GM23338 (cell line): ENCODE data around the gene FUT1. TPM values are rescaled to one million over a fixed set of nuclear protein-coding genes. Genes with fewer than 3 reads are reported as not detected.

Experiments
- ATAC-seq: fragments of 200-7000 bp; cut with Tn5 transposase; 3 replicates; pipeline ENCODE4 v1.9.1; 2020
- DNase-seq: peaks from one replicate; pipeline ENCODE4 v3.0.0-alpha.2; 2015; ENCODE audit warnings: low spot score
- H2AFZ ChIP-seq: fragments of 200-600 bp; sonication (generic); 2 replicates; pipeline ENCODE4 v1.8.0; 2016; ENCODE audit warnings: antibody characterized with exemption, mild to moderate bottlenecking, moderate library complexity
- H3F3A ChIP-seq: fragments of 200-600 bp; sonication (generic); replicated peaks from 2 replicates; pipeline ENCODE4 v1.8.0; 2017; ENCODE audit warnings: antibody characterized with exemption, mixed run types, low read depth
- H3K27ac ChIP-seq: fragments of 200-600 bp; sonication (generic); 2 replicates; pipeline ENCODE4 v1.6.1; 2016; ENCODE audit warnings: low read depth
- H3K27me3 ChIP-seq: fragments of 200-600 bp; sonication (generic); 2 replicates; pipeline ENCODE4 v1.8.0; 2016; ENCODE audit warnings: mild to moderate bottlenecking, mixed run types, moderate library complexity; ENCODE audit not compliant: insufficient read depth
- H3K36me3 ChIP-seq: fragments of 200-600 bp; sonication (generic); 2 replicates; pipeline ENCODE4 v1.8.0; 2016; ENCODE audit warnings: mild to moderate bottlenecking; ENCODE audit not compliant: insufficient read depth
- H3K4me1 ChIP-seq: fragments of 200-600 bp; sonication (generic); 2 replicates; pipeline ENCODE4 v1.8.0; 2016; ENCODE audit warnings: mild to moderate bottlenecking, moderate library complexity; ENCODE audit not compliant: insufficient read depth
- H3K4me2 ChIP-seq: fragments of 200-600 bp; sonication (generic); 2 replicates; pipeline ENCODE4 v1.7.1; 2017; ENCODE audit warnings: mixed run types
- H3K4me3 ChIP-seq: fragments of 200-600 bp; sonication (generic); 2 replicates; pipeline ENCODE4 v1.6.1; 2016; ENCODE audit warnings: mixed run types
- H3K79me2 ChIP-seq: fragments of 200-600 bp; sonication (generic); replicated peaks from 2 replicates; pipeline ENCODE4 v1.8.0; 2017; ENCODE audit warnings: mild to moderate bottlenecking; ENCODE audit not compliant: insufficient read depth
- H3K9me2 ChIP-seq: fragments of 200-600 bp; sonication (generic); 2 replicates; pipeline ENCODE4 v1.8.0; 2017; ENCODE audit not compliant: insufficient read depth
- H4K20me1 ChIP-seq: fragments of 200-600 bp; sonication (generic); replicated peaks from 2 replicates; pipeline ENCODE4 v1.8.0; 2017; ENCODE audit warnings: mild to moderate bottlenecking; ENCODE audit not compliant: insufficient read depth
- H3K27ac Mint-ChIP-seq: 2 replicates; pipeline ENCODE4 v1.8.0; 2020; ENCODE audit warnings: inconsistent platforms, mild to moderate bottlenecking, moderate library complexity, mixed read lengths
- H3K27me3 Mint-ChIP-seq: 3 replicates; pipeline ENCODE4 v1.8.0; 2022; ENCODE audit warnings: low read depth, mild to moderate bottlenecking, moderate library complexity, mixed read lengths, inconsistent platforms; ENCODE audit not compliant: insufficient read depth, poor library complexity
- H3K36me3 Mint-ChIP-seq: 3 replicates; pipeline ENCODE4 v1.8.0; 2021; ENCODE audit warnings: low read depth, mild to moderate bottlenecking, inconsistent platforms, moderate library complexity, mixed read lengths
- H3K4me1 Mint-ChIP-seq: 3 replicates; pipeline ENCODE4 v1.8.0; 2020; ENCODE audit warnings: mild to moderate bottlenecking, inconsistent platforms, mixed read lengths
- H3K4me3 Mint-ChIP-seq: 3 replicates; pipeline ENCODE4 v1.8.0; 2021; ENCODE audit warnings: moderate library complexity, mild to moderate bottlenecking, inconsistent platforms, mixed read lengths
- H3K9me3 Mint-ChIP-seq: 3 replicates; pipeline ENCODE4 v1.8.0; 2020; ENCODE audit warnings: moderate library complexity, mild to moderate bottlenecking, inconsistent platforms, mixed read lengths
- ETS1 ChIP-seq: IDR thresholded peaks from 2 replicates; pipeline ENCODE4 v1.6.1; 2016; ENCODE audit warnings: antibody characterized with exemption
- POLR2AphosphoS5 ChIP-seq: IDR thresholded peaks from 2 replicates; pipeline ENCODE4 v1.6.1; 2016; ENCODE audit warnings: antibody characterized with exemption, low read depth
- REST ChIP-seq: IDR thresholded peaks from one replicate; pipeline ENCODE4 v1.6.1; 2018; ENCODE audit warnings: antibody characterized with exemption; ENCODE audit not compliant: unreplicated experiment
- STAT1 ChIP-seq: IDR thresholded peaks from one replicate; pipeline ENCODE4 v1.6.1; 2016; ENCODE audit warnings: antibody characterized with exemption; ENCODE audit not compliant: unreplicated experiment
- ZNF114 ChIP-seq: fragments of 250-450 bp; sonication (Bioruptor Pico); IDR thresholded peaks from 2 replicates; pipeline ENCODE4 v1.5.0; 2020; ENCODE audit warnings: mild to moderate bottlenecking, moderate library complexity
- ZNF462 ChIP-seq: fragments of 250-450 bp; sonication (Bioruptor Pico); IDR thresholded peaks from 2 replicates; pipeline ENCODE4 v1.5.0; 2020; ENCODE audit warnings: mild to moderate bottlenecking, moderate library complexity
- polyA plus RNA-seq: library from polyadenylated mRNA; unstranded; fragments of >200 nt; fragmentation: Nextera tagmentation; extraction: Ambion mirVana; gene quantifications from 2 replicates; pipeline ENCODE4 v1.2.1, GENCODE V29; 2016
- total RNA-seq: library from RNA; depleted of rRNA; stranded (reverse); fragments of >200 nt; shearing (Covaris generic); gene quantifications from 2 replicates; pipeline ENCODE4 v1.2.3, GENCODE V29; 2014

The FUT1 gene
- total and polyA plus RNA-seq, 2 experiments from 2014 or later = 4.4 to 20.8 TPM

GRCh38 chr19:48726556-48726955 is 25.9 kb downstream of the FUT1 start:
- Mint-ChIP-seq H3K27me3 (peaks cover 13% of the 10 kb centered on the region), H3K9me3 (no peaks in the 10 kb centered on the region), H3K4me3 (no peak overlapping the region; the same call in 2 of the 3 replicates), H3K36me3 (peaks cover 5% of the 10 kb centered on the region; the same call in 2 of the 3 replicates), H3K27ac (no peak overlapping the region), H3K4me1 (peaks cover 6% of the 10 kb centered on the region)
- no peak for DNase-seq
- peaks cover 15% of the 10 kb centered on the region; the same call in 1 of the 2 replicates for H3K27me3 ChIP-seq
- no peak overlapping the region for H3K27ac ChIP-seq
- no peak overlapping the region for H3K4me2 ChIP-seq
- H4K20me1 ChIP-seq = no peaks in the 10 kb centered on the region; the same call in 1 of the 2 replicates
- H3K9me2 ChIP-seq = no peaks in the 10 kb centered on the region
- ATAC-seq = no peak
- H3K4me3 ChIP-seq = no peak overlapping the region
- 0 out of 2 replicates have a peak, but pooled peaks cover 6% of the 10 kb centered on the region for H3F3A ChIP-seq
- H3K79me2 ChIP-seq = no peaks in the 10 kb centered on the region
- peaks cover 5% of the 10 kb centered on the region; the same call in 1 of the 2 replicates for H3K4me1 ChIP-seq
- no peak for TF ChIP-seq POLR2AphosphoS5
- no peak for TF ChIP-seq ZNF114 (CRISPR knock-in tag)
- no peak for TF ChIP-seq ETS1
- no peak for TF ChIP-seq STAT1
- no peak for TF ChIP-seq REST
- no peak overlapping the region for H2AFZ ChIP-seq
- H3K36me3 ChIP-seq = no peaks in the 10 kb centered on the region

- no peaks in the 10 kb centered on the region; the same call in 1 of the 2 replicates for H4K20me1 ChIP-seq
- peaks cover 11% of the 10 kb centered on the region for H3K4me1 Mint-ChIP-seq
- no peak overlapping the region for H2AFZ ChIP-seq
- ATAC-seq = peak; percentile 39
- H3K27me3 Mint-ChIP-seq = peaks cover 19% of the 10 kb centered on the region
- H3K27me3 ChIP-seq = peaks cover 10% of the 10 kb centered on the region; the same call in 1 of the 2 replicates
- H3K27ac ChIP-seq = no peak overlapping the region
- H3K4me1 ChIP-seq = peaks cover 7% of the 10 kb centered on the region; the same call in 1 of the 2 replicates
- peak overlapping the region; percentile 67 for H3K27ac Mint-ChIP-seq
- H3K4me2 ChIP-seq = no peak overlapping the region
- no peaks in the 10 kb centered on the region for H3K79me2 ChIP-seq
- no peaks in the 10 kb centered on the region for H3K9me2 ChIP-seq
- H3K4me3 Mint-ChIP-seq = no peak overlapping the region; the same call in 2 of the 3 replicates
- peak; percentile 96 for TF ChIP-seq ETS1
- no peak for TF ChIP-seq ZNF462 (CRISPR knock-in tag)
- peak; percentile 92 for DNase-seq
- 0 out of 2 replicates have a peak, but pooled peaks cover 6% of the 10 kb centered on the region for H3F3A ChIP-seq
- no peaks in the 10 kb centered on the region for H3K36me3 ChIP-seq
- no peaks in the 10 kb centered on the region for H3K9me3 Mint-ChIP-seq
- H3K4me3 ChIP-seq = no peak overlapping the region
- H3K36me3 Mint-ChIP-seq = peaks cover 5% of the 10 kb centered on the region; the same call in 2 of the 3 replicates
Measured at GRCh38 chr19:48724796-48725753, 27.4 kb downstream of the FUT1 start.
